Measurements from ENCODE around the gene SRRM4. TPM values are rescaled to one million over a fixed set of nuclear protein-coding genes. Genes with fewer than 3 reads are reported as not detected.

The SRRM4 gene
- total RNA-seq, 1 donor = not detected

DNA sequence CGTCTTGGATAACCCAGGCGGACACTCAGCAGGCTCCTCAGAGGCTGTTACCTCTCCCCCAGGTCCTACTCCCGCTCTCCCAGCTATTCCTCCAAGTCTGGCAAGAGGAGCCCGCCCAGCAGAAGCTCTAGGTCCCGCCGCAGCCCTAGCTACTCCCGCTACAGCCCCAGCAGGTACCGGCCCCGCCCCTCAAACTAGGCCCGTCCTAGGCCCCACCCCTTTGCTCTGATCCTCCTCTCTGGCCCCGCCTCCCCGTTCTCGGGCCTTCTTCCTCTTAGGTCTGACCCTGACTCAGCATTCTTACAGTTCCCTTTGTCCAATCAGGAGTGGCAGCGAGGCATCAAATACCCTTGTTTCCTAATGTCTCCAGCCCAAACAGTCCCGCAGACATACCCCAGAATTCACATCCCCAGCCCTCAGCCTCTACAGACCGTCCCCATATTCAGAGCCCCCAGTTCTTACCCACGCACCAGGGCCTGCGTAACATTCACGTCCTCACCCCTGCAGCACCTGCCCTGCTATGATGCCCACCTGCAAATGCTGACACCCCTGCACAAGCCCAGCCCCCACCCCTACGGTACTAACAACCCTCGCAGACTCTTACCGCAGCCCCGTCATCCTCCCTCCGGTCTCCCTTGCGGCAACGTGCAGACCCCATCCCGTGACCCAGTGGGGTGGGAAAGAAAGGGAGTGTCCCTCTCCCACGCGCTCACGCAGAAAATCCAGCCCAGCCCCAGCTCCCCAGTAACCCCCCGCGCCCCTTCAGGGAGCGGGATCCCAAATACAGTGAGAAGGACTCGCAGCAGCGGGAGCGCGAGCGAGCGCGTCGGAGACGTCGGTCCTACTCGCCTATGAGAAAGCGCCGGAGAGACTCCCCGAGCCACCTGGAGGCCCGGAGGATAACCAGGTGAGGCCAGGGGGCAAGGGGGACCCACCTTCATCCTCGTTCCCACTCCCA lies 172.4 kb downstream of the SRRM4 start:
- peak; percentile 34 for DNase-seq (ENCODE audit: low read depth)
- no peak overlapping the region for H3K4me3 ChIP-seq (ENCODE audit: low read depth, low read length)
- TF ChIP-seq, protein P1, sequence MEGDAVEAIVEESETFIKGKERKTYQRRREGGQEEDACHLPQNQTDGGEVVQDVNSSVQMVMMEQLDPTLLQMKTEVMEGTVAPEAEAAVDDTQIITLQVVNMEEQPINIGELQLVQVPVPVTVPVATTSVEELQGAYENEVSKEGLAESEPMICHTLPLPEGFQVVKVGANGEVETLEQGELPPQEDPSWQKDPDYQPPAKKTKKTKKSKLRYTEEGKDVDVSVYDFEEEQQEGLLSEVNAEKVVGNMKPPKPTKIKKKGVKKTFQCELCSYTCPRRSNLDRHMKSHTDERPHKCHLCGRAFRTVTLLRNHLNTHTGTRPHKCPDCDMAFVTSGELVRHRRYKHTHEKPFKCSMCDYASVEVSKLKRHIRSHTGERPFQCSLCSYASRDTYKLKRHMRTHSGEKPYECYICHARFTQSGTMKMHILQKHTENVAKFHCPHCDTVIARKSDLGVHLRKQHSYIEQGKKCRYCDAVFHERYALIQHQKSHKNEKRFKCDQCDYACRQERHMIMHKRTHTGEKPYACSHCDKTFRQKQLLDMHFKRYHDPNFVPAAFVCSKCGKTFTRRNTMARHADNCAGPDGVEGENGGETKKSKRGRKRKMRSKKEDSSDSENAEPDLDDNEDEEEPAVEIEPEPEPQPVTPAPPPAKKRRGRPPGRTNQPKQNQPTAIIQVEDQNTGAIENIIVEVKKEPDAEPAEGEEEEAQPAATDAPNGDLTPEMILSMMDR (IDR thresholded peaks at IDR 0.05; ENCODE audit: insufficient read depth, low read depth, low read length) = no peak

DNA sequence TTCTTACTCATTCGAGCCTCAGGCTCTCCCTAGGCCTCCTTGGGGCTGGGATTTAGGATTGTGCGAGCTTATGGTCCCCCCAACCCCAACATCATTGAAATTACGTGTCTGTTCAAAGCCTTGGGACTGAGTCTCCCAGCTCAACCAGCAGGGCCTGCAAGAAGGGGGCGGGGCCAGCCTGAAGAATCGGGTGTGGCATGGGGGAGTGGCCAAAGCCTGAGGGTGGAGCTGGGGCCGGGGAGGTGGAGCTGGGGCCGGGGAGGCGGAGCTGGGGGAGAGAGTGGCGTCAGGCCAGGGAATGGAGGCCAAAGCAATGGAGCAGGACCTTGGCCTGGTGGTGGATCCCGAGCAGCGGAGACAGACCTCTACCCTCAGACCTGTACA lies 173.1 kb downstream of the SRRM4 start:
- no peak overlapping the region for H3K4me3 ChIP-seq (ENCODE audit: low read depth, low read length)
- no peak for DNase-seq (ENCODE audit: low read depth)
- TF ChIP-seq, protein P1 (IDR thresholded peaks at IDR 0.05; ENCODE audit: insufficient read depth, low read depth, low read length) = no peak

DNA sequence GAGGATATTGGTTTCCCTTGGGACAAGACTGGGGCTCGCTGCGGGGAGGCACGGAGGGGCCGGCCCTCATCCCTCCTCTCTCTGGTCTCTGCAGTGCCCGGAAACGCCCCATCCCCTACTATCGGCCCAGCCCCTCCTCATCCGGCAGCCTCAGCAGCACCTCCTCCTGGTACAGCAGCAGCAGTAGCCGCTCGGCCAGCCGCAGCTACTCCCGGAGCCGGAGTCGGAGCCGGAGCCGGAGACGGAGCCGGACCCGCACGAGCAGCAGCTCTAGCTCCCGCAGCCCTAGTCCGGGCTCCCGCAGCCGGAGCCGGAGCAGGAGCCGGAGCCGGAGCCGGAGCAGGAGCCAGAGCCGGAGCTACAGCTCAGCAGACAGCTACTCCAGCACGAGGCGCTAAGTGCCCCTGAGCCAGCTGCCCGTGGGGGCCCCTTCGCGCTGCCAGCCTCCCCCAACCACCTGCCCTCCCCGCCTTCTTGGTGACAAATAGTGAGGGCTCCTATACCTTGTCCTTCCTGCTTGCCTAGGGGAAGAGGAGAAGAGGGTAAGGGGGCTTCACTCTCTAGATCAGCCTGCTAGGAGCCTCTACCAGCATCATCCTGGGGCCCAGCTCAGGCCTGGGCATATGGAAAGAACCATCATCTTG lies 175.2 kb downstream of the SRRM4 start:
- TF ChIP-seq, protein P1 (IDR thresholded peaks at IDR 0.05; ENCODE audit: insufficient read depth, low read depth, low read length) = no peak
- DNase-seq (ENCODE audit: low read depth) = no peak
- H3K4me3 ChIP-seq (ENCODE audit: low read depth, low read length) = no peak overlapping the region

DNA sequence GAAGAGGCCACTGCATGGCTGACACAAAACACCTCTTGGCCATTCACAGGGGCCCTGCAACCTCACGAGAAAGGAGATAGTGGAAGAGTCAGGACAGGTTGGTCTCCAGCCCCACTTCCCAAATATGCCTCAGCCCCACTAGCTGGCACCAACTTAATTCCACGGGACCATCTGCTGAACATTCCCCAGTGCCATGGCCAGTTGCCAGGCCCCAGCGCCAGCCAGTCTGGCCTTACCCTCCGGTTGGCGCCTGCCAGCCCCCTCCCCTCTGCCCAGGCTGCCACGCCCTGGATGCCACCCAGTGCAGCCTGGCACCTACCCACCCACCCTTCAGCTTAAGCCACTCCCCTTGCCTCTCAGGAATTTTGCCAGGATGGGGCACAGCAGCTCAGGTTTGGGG lies 176.2 kb downstream of the SRRM4 start:
- H3K4me3 ChIP-seq (ENCODE audit: low read depth, low read length) = no peak overlapping the region
- TF ChIP-seq, protein P1 (IDR thresholded peaks at IDR 0.05; ENCODE audit: insufficient read depth, low read depth, low read length) = no peak
- DNase-seq (ENCODE audit: low read depth) = no peak

DNA sequence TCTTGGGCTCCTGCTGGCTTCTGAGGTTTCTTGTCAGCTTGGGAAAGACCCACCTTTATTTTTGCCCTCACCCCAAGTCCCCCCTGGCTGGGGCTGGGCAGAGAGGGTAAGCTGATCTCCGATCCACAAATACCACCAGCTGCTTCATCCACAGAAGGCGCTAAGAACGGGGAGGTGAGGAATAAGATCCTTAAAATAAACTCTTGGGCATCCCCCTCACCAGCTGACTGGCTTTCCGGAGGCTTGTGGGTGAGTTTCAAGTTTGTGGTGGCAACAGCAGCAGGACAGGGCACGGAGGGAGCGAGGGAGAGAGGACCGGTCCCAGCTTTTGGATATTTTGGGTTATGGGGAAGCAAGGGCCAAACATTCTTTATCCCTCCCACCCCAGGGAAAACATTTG lies 176.6 kb downstream of the SRRM4 start:
- TF ChIP-seq, protein P1 (IDR thresholded peaks at IDR 0.05; ENCODE audit: insufficient read depth, low read depth, low read length) = no peak
- no peak for DNase-seq (ENCODE audit: low read depth)
- no peak overlapping the region for H3K4me3 ChIP-seq (ENCODE audit: low read depth, low read length)

DNA sequence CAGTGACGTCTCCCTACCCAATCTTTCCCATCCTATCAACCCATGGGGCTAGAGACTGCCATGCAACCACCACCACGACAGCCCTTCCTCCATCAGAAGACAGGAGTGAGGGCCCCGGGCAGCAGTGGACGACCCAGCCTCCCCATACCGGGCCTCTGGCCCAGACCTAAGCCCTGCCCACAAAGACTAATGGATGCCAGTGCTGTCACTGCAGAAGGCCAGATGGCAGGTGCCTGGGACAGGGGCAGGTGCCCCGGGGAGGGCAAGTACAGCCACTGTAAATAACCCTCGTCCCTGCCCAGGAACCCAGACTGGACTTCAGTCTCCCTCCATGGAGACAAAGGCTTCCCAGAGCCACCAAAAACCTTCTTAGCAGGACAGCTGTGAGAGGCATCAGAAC lies 177.1 kb downstream of the SRRM4 start:
- no peak overlapping the region for H3K4me3 ChIP-seq (ENCODE audit: low read depth, low read length)
- DNase-seq (ENCODE audit: low read depth) = no peak
- TF ChIP-seq, protein P1 (IDR thresholded peaks at IDR 0.05; ENCODE audit: insufficient read depth, low read depth, low read length) = no peak

All from fibroblast of villous mesenchyme (primary cell).